Gastrocnemius medialis (tissue), 4 donors: ENCODE results near the gene SPATA4.

ENCODE experiments used
- POLR2A ChIP-seq, 2 donors: fragments of 450-650 bp; IDR thresholded peaks; one replicate each; pipeline ENCODE4 v1.6.1; 2017; ENCODE audit warnings: antibody characterized with exemption in 2 of 2, mild to moderate bottlenecking in 2 of 2, moderate library complexity in 2 of 2
- TF ChIP-seq, protein P1 (sequence below), 5 experiments: fragments of 450-650 bp in 3 of 5; fragments of 200-600 bp in 2 of 5; sonication (generic) in 2 of 5; IDR thresholded peaks in 4 of 5; conservative IDR thresholded peaks in 1 of 5; 1 replicate in 4 of 5; 2 replicates in 1 of 5; pipeline ENCODE4 v1.5.1; 2016 to 2019; ENCODE audit warnings: antibody characterized with exemption in 5 of 5, mild to moderate bottlenecking in 3 of 5, moderate library complexity in 3 of 5

DNA sequence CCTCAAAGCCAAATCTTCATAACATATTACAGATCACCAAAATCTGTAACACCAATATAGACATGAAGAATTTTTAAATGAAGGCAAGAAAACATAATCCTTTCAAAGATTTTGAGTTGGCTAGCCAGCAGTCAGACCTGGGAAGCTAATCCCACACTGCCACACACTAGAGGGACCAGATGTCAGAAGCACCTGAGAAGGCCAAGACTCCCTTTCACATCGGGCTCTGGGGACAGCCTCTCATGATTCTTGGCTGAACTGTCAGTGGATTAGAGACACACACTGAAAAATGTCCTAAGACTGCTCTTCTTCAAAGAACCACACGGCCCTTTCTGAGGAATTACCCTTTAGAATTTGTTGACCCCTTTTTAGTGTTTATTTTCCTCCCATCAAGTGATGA lies 28.2 kb upstream of the SPATA4 start:
- TF ChIP-seq, protein P1, sequence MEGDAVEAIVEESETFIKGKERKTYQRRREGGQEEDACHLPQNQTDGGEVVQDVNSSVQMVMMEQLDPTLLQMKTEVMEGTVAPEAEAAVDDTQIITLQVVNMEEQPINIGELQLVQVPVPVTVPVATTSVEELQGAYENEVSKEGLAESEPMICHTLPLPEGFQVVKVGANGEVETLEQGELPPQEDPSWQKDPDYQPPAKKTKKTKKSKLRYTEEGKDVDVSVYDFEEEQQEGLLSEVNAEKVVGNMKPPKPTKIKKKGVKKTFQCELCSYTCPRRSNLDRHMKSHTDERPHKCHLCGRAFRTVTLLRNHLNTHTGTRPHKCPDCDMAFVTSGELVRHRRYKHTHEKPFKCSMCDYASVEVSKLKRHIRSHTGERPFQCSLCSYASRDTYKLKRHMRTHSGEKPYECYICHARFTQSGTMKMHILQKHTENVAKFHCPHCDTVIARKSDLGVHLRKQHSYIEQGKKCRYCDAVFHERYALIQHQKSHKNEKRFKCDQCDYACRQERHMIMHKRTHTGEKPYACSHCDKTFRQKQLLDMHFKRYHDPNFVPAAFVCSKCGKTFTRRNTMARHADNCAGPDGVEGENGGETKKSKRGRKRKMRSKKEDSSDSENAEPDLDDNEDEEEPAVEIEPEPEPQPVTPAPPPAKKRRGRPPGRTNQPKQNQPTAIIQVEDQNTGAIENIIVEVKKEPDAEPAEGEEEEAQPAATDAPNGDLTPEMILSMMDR (IDR thresholded peaks at IDR 0.05 in 4 of 5, conservative IDR thresholded peaks at IDR 0.05 in 1 of 5): no peak
- TF ChIP-seq POLR2A (IDR thresholded peaks at IDR 0.05): no peak
